Coronary artery (tissue), 2 donors: ENCODE results near the gene CACNA1C.

Source experiments
- DNase-seq: peaks from one replicate; pipeline ENCODE4 v3.0.0-alpha.2; 2017; ENCODE audit warnings: low spot score
- H3K27ac ChIP-seq, 2 donors: fragments of 200-600 bp; sonication (generic); one replicate each; pipeline ENCODE4 v1.5.1; 2016 to 2019
- H3K4me3 ChIP-seq: fragments of 200-600 bp; sonication (generic); 2 replicates; pipeline ENCODE4 v1.5.1; 2016; ENCODE audit warnings: mild to moderate bottlenecking, moderate library complexity
- TF ChIP-seq, protein P1 (sequence below): fragments of 200-600 bp; sonication (generic); IDR thresholded peaks from one replicate; pipeline ENCODE4 v1.5.1; 2019; ENCODE audit warnings: antibody characterized with exemption

CACNA1C gene

DNA sequence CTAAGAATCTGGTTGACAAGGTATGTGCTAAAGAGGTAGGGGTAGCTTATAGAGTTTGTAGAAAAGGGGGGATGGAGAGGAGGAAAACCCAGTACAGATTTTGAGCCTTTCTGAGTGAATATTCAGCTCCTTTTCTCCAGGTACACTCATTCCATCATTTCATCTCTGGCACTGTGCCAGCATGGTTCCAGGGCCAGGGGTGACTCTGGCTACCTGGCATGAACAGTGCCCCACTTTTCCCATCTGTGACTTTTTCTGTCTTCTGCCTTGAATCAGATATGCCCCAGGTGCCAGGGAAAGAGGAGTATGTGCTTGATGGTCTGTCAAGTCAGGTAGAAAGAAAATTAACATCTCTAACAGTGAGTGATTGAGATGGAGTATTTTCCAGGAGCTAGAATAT, 175.7 kb downstream of the CACNA1C start:
- no peak overlapping the region for H3K27ac ChIP-seq
- no peak for DNase-seq
- no peak overlapping the region for H3K4me3 ChIP-seq
- TF ChIP-seq, protein P1, sequence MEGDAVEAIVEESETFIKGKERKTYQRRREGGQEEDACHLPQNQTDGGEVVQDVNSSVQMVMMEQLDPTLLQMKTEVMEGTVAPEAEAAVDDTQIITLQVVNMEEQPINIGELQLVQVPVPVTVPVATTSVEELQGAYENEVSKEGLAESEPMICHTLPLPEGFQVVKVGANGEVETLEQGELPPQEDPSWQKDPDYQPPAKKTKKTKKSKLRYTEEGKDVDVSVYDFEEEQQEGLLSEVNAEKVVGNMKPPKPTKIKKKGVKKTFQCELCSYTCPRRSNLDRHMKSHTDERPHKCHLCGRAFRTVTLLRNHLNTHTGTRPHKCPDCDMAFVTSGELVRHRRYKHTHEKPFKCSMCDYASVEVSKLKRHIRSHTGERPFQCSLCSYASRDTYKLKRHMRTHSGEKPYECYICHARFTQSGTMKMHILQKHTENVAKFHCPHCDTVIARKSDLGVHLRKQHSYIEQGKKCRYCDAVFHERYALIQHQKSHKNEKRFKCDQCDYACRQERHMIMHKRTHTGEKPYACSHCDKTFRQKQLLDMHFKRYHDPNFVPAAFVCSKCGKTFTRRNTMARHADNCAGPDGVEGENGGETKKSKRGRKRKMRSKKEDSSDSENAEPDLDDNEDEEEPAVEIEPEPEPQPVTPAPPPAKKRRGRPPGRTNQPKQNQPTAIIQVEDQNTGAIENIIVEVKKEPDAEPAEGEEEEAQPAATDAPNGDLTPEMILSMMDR: no peak

DNA sequence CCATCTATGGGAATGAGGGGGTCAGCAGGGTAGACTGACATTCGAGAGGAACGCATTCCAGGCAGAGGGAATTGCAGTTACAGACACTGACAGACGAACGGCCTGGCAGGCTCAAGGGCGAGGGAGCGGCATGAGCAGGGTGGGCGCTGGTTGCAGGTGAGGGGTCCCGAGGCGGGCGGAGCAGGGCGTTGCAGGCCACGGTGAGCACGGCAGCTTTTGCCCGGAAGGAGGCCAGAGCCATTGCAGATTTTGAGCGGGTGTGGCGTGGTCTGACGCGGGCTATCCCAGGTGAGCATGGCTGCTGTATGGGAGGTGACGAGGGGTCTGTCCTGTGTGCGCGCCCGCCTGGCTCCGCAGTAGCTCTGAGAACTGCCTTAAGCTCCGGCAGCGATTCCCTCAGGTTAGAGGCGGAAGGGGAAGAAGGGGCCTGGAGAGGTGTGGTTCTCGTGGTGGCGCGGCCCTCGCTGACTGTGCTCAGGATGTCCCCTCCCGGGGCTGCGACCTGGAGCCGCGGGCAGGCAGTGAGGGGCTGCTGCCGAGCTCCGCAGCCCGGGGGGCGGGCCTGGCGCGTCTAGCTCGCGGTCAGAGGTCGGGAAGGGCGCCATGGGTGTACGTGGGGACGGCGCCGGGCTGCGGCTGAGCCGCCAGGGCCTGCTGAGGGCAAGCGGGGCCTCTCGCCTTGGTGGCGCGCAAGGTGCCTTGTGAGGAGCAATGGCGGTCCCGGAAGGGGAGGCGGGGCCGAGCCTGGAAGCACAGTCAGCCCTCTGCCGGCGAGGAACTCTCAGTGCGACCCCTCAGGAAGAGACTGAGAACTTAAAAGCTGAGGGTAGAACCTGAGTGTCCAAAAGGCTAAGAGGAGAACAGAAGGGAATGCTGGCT, 177.1 kb downstream of the CACNA1C start:
- H3K4me3 ChIP-seq: no peak overlapping the region
- DNase-seq: no peak
- TF ChIP-seq, protein P1: no peak
- no peak overlapping the region for H3K27ac ChIP-seq

DNA sequence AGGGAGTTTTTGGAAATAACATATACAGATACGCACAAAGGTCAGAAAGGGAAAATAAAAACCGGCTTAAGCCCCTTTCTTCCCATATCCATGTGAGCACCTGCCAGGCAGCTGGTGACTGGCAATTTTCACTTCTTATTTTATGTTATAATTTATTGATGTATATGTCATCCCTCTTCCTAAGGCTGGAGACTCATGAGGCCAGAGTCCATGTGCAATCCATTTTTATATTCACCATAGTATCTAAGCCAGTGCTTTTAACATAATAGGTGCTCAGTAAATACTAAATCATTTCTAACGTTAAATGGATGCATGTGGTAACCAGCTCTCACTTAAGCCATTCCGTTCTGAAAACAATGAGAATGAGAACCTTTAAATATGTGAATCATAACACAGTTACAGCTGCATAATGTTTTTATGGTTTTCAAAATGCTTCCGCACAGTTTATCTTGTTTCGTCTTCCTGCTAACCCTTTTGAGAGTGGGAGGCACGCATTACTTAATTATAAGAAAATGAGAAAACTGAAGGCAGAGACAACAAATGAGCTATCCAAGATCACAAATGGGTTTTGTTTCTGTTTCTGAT, 178.3 kb downstream of the CACNA1C start:
- H3K4me3 ChIP-seq: no peak overlapping the region
- no peak for DNase-seq
- TF ChIP-seq, protein P1: no peak
- no peak overlapping the region for H3K27ac ChIP-seq

DNA sequence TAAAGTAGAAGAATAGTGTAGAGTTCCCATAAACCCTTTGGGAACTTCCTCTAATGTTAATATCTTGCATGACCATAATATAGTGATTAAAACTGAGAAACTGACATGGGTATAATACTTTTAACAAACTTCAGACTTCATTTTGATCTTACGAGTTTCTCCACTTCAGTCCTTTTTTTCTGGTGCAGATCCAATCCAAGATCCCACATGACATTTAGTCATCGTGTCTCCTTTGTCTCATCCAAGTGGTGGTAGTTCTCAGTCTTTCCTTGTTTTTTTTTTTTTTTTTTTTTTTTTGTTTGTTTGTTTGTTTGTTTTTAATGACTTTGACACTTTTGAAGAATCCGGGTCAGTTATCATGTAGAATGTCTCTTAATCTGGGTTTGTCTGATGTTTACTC, 179.2 kb downstream of the CACNA1C start:
- DNase-seq: no peak
- TF ChIP-seq, protein P1: no peak
- Histone ChIP-seq H3K4me3 (no peak overlapping the region), H3K27ac (no peak overlapping the region)

DNA sequence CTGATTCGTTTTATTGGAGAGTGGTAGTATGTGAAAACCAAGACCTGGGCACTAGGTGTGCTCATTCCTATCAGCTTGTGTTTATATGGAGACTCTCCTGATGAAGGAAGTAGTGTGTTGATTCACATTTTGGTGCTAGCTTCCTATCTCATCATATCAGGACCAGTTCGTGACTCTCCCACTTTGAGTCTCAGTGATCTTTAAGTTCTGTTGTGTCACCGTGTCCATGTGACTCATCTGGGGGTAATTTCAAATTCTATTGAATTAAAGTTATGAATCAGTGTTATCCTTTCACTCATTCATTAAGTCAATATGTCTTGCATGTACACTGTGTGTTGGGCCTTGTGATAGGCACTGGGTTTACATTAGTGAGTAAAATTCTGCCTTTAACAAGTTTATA, 180.2 kb downstream of the CACNA1C start:
- DNase-seq: no peak
- TF ChIP-seq, protein P1: no peak
- H3K4me3 ChIP-seq: no peak overlapping the region
- no peak overlapping the region for H3K27ac ChIP-seq

DNA sequence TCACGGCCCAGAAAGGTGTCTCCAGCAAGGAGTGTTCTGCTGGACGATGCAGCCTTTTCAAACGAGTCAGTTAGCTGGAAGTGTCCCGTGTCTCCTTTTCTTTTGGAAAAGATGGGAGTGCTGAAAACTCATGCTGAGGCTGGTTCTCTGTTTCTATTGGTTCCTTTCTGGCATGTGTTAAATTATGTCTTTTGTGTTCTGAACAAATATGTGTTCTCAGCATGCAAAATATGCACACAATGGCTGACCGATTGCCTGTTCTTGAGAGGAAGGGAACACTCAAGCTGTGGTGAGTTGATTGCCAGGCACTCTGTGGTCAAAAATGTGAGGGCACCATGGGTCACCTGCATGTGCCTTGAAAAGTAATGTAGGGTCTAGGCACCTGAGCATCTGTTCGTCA, 181.3 kb downstream of the CACNA1C start:
- Histone ChIP-seq H3K4me3 (no peak overlapping the region), H3K27ac (peak overlapping the region in 1 of 2 donors; percentile 15)
- DNase-seq: no peak
- TF ChIP-seq, protein P1: no peak
